HG02759 (cell line): Measurements from ENCODE around the gene ZNF280C.

Source experiments
- ATAC-seq: cut with Tn5 transposase; IDR thresholded peaks from one replicate; pipeline ENCODE4 v1.9.1; 2021; ENCODE audit warnings: mild to moderate bottlenecking, moderate library complexity; ENCODE audit not compliant: unreplicated experiment

Gene ZNF280C

GRCh38 chrX:130179579-130180215, 89.0 kb downstream of the ZNF280C start:
- ATAC-seq, result no peak

GRCh38 chrX:130179170-130179569, 89.5 kb downstream of the ZNF280C start:
- no peak for ATAC-seq

- no peak for ATAC-seq
Observed at GRCh38 chrX:130176942-130177341, 91.8 kb downstream of the ZNF280C start.

GRCh38 chrX:130176354-130176776, 92.3 kb downstream of the ZNF280C start:
- peak; percentile 79 for ATAC-seq

- no peak for ATAC-seq
Observed at GRCh38 chrX:130174937-130175336, 93.8 kb downstream of the ZNF280C start.

- no peak for ATAC-seq
Observed at GRCh38 chrX:130174045-130174704, 94.5 kb downstream of the ZNF280C start.

- ATAC-seq, result peak; percentile 36
Observed at GRCh38 chrX:130173190-130173895, 95.4 kb downstream of the ZNF280C start.

GRCh38 chrX:130172127-130172845, 96.4 kb downstream of the ZNF280C start:
- no peak for ATAC-seq

GRCh38 chrX:130171446-130172126, 97.1 kb downstream of the ZNF280C start, which contains the start of gene RAB33A:
Gene RAB33A, plus strand, starts transcription at chrX:130171962. Its CDS starts 101 bp downstream, at chrX:130172063.
- no peak for ATAC-seq

GRCh38 chrX:130170752-130171445, 97.8 kb downstream of the ZNF280C start:
- peak; percentile 78 for ATAC-seq

- no peak for ATAC-seq
Observed at GRCh38 chrX:130167040-130167439, 101.7 kb downstream of the ZNF280C start.

GRCh38 chrX:130166503-130166777, 102.3 kb downstream of the ZNF280C start:
- no peak for ATAC-seq

- ATAC-seq, result peak; percentile 91
Observed at GRCh38 chrX:130165703-130166502, 102.8 kb downstream of the ZNF280C start, which contains the start of gene AIFM1. Gene AIFM1, minus strand, starts transcription at chrX:130165841. Its CDS starts 185 bp downstream, at chrX:130165656.

- no peak for ATAC-seq
Observed at GRCh38 chrX:130165181-130165702, 103.5 kb downstream of the ZNF280C start.

- ATAC-seq, result no peak
Observed at GRCh38 chrX:130163398-130163797, 105.3 kb downstream of the ZNF280C start.

GRCh38 chrX:130162094-130162735, 106.5 kb downstream of the ZNF280C start:
- ATAC-seq, result no peak

- no peak for ATAC-seq
Observed at GRCh38 chrX:130159776-130160175, 108.9 kb downstream of the ZNF280C start.

GRCh38 chrX:130158311-130158710, 110.4 kb downstream of the ZNF280C start:
- ATAC-seq, result no peak

- ATAC-seq, result no peak
Observed at GRCh38 chrX:130155564-130155963, 113.1 kb downstream of the ZNF280C start.
